Neural progenitor cell (in vitro differentiated cells): ENCODE results near the gene BCLAF1. TPM values are rescaled to one million over a fixed set of nuclear protein-coding genes. Genes with fewer than 3 reads are reported as not detected.

Experiments used
- DNase-seq: peaks from one replicate; pipeline ENCODE4 v3.0.0-alpha.2; 2016; ENCODE audit warnings: low spot score
- H2AFZ ChIP-seq: fragments of 200-600 bp; sonication (generic); replicated peaks from 2 replicates; pipeline ENCODE4 v1.6.1; 2016; ENCODE audit warnings: antibody characterized with exemption
- H3F3A ChIP-seq: fragments of 200-600 bp; sonication (generic); 2 replicates; pipeline ENCODE4 v1.6.1; 2016; ENCODE audit warnings: antibody characterized with exemption, low read depth
- H3K27ac ChIP-seq: fragments of 200-600 bp; sonication (generic); 2 replicates; pipeline ENCODE4 v1.5.1; 2016; ENCODE audit warnings: mild to moderate bottlenecking
- H3K27me3 ChIP-seq: fragments of 200-600 bp; sonication (generic); 2 replicates; pipeline ENCODE4 v1.6.1; 2016; ENCODE audit warnings: mild to moderate bottlenecking, moderate library complexity
- H3K36me3 ChIP-seq: fragments of 200-600 bp; sonication (generic); 2 replicates; pipeline ENCODE4 v1.5.1; 2016
- H3K4me1 ChIP-seq: fragments of 200-600 bp; sonication (generic); 2 replicates; pipeline ENCODE4 v1.6.1; 2016; ENCODE audit warnings: mixed run types
- H3K4me2 ChIP-seq: fragments of 200-600 bp; sonication (generic); 2 replicates; pipeline ENCODE4 v1.6.1; 2016
- H3K4me3 ChIP-seq: fragments of 200-600 bp; sonication (generic); 2 replicates; pipeline ENCODE4 v1.5.1; 2016
- H3K79me2 ChIP-seq: fragments of 200-600 bp; sonication (generic); 2 replicates; pipeline ENCODE4 v1.6.1; 2016; ENCODE audit warnings: low read depth
- H3K9ac ChIP-seq: fragments of 200-600 bp; sonication (generic); 2 replicates; pipeline ENCODE4 v1.6.1; 2016
- H3K9me3 ChIP-seq: fragments of 200-600 bp; sonication (generic); 2 replicates; pipeline ENCODE4 v1.5.1; 2016; ENCODE audit warnings: low read depth
- H4K20me1 ChIP-seq: fragments of 200-600 bp; sonication (generic); 2 replicates; pipeline ENCODE4 v1.6.1; 2016; ENCODE audit warnings: low read depth
- H3K27ac Mint-ChIP-seq: 3 replicates; pipeline ENCODE4 v1.8.0; 2021; ENCODE audit warnings: mixed read lengths
- H3K27me3 Mint-ChIP-seq: 2 replicates; pipeline ENCODE4 v1.8.0; 2022; ENCODE audit warnings: low read depth, mild to moderate bottlenecking, inconsistent platforms, moderate library complexity, mixed read lengths; ENCODE audit not compliant: insufficient read depth
- H3K36me3 Mint-ChIP-seq: 3 replicates; pipeline ENCODE4 v1.8.0; 2021; ENCODE audit warnings: mixed read lengths
- H3K4me1 Mint-ChIP-seq: 3 replicates; pipeline ENCODE4 v1.8.0; 2021; ENCODE audit warnings: mixed read lengths
- H3K4me3 Mint-ChIP-seq: 3 replicates; pipeline ENCODE4 v1.8.0; 2021; ENCODE audit warnings: mild to moderate bottlenecking, moderate library complexity, mixed read lengths
- H3K9me3 Mint-ChIP-seq: 3 replicates; pipeline ENCODE4 v1.8.0; 2020; ENCODE audit warnings: mixed read lengths
- CTCF ChIP-seq: fragments of 200-600 bp; sonication (generic); IDR thresholded peaks from 2 replicates; pipeline ENCODE4 v1.5.1; 2017; ENCODE audit warnings: antibody characterized with exemption, mild to moderate bottlenecking
- EZH2 ChIP-seq: fragments of 200-600 bp; sonication (generic); IDR thresholded peaks from 2 replicates; pipeline ENCODE4 v1.6.1; 2017; ENCODE audit warnings: antibody characterized with exemption, mild to moderate bottlenecking, moderate library complexity
- EZH2phosphoT487 ChIP-seq: fragments of 200-600 bp; sonication (generic); IDR thresholded peaks from 2 replicates; pipeline ENCODE4 v1.6.1; 2017; ENCODE audit warnings: antibody characterized with exemption
- total RNA-seq: library from RNA; depleted of rRNA; stranded (reverse); fragments of >200 nt; gene quantifications from 2 replicates; pipeline ENCODE4 v1.2.3, GENCODE V29; 2015; ENCODE audit warnings: low replicate concordance

The BCLAF1 gene
- total RNA-seq, 1 donor from 2014 or later: 190 TPM

GRCh38 chr6:136213012-136213539 is 76.6 kb downstream of the BCLAF1 start:
- H3K4me3 ChIP-seq: no peak overlapping the region
- no peaks in the 10 kb centered on the region for H3K27me3 ChIP-seq
- Mint-ChIP-seq H3K27ac (no peak overlapping the region), H3K4me1 (no peaks in the 10 kb centered on the region), H3K9me3 (no peaks in the 10 kb centered on the region), H3K36me3 (no peaks in the 10 kb centered on the region), H3K4me3 (no peak overlapping the region), H3K27me3 (no peaks in the 10 kb centered on the region)
- no peak overlapping the region for H3K9ac ChIP-seq
- no peaks in the 10 kb centered on the region for H3K4me1 ChIP-seq
- DNase-seq: no peak
- no peak for TF ChIP-seq EZH2phosphoT487
- no peak for TF ChIP-seq CTCF
- no peak for TF ChIP-seq EZH2
- H3K27ac ChIP-seq: no peak overlapping the region
- no peaks in the 10 kb centered on the region for H3K79me2 ChIP-seq
- no peaks in the 10 kb centered on the region for H3K9me3 ChIP-seq
- H4K20me1 ChIP-seq: no peaks in the 10 kb centered on the region
- no peak overlapping the region for H2AFZ ChIP-seq
- no peaks in the 10 kb centered on the region for H3K36me3 ChIP-seq
- no peaks in the 10 kb centered on the region for H3F3A ChIP-seq
- H3K4me2 ChIP-seq: no peak overlapping the region

GRCh38 chr6:136212608-136213007 is 77.0 kb downstream of the BCLAF1 start:
- H3K4me2 ChIP-seq: no peak overlapping the region
- no peaks in the 10 kb centered on the region for H3K36me3 Mint-ChIP-seq
- H3K27ac Mint-ChIP-seq: no peak overlapping the region
- no peak overlapping the region for H3K27ac ChIP-seq
- no peak overlapping the region for H3K9ac ChIP-seq
- no peaks in the 10 kb centered on the region for H3F3A ChIP-seq
- no peaks in the 10 kb centered on the region for H4K20me1 ChIP-seq
- TF ChIP-seq CTCF (no peak), EZH2phosphoT487 (no peak), EZH2 (no peak)
- H3K36me3 ChIP-seq: no peaks in the 10 kb centered on the region
- no peaks in the 10 kb centered on the region for H3K27me3 ChIP-seq
- H3K4me3 ChIP-seq: no peak overlapping the region
- no peaks in the 10 kb centered on the region for H3K9me3 ChIP-seq
- no peaks in the 10 kb centered on the region for H3K79me2 ChIP-seq
- no peaks in the 10 kb centered on the region for H3K27me3 Mint-ChIP-seq
- H3K4me1 Mint-ChIP-seq: no peaks in the 10 kb centered on the region
- no peak for DNase-seq
- no peaks in the 10 kb centered on the region for H3K4me1 ChIP-seq
- H2AFZ ChIP-seq: no peak overlapping the region
- no peak overlapping the region for H3K4me3 Mint-ChIP-seq
- no peaks in the 10 kb centered on the region for H3K9me3 Mint-ChIP-seq

- Histone ChIP-seq H4K20me1 (no peaks in the 10 kb centered on the region), H3K79me2 (no peaks in the 10 kb centered on the region), H3K4me2 (no peak overlapping the region), H3K4me3 (no peak overlapping the region), H3K27me3 (no peaks in the 10 kb centered on the region), H3K27ac (no peak overlapping the region), H3K9ac (no peak overlapping the region), H3K4me1 (no peaks in the 10 kb centered on the region), H3F3A (no peaks in the 10 kb centered on the region), H3K36me3 (no peaks in the 10 kb centered on the region), H3K9me3 (no peaks in the 10 kb centered on the region), H2AFZ (no peak overlapping the region)
- DNase-seq: no peak
- Mint-ChIP-seq H3K4me3 (no peak overlapping the region), H3K27me3 (no peaks in the 10 kb centered on the region), H3K27ac (no peak overlapping the region), H3K9me3 (no peaks in the 10 kb centered on the region), H3K36me3 (no peaks in the 10 kb centered on the region), H3K4me1 (no peaks in the 10 kb centered on the region)
- TF ChIP-seq EZH2phosphoT487 (no peak), CTCF (no peak), EZH2 (no peak)
Observed at GRCh38 chr6:136210398-136211165, 79.1 kb downstream of the BCLAF1 start.
